Measurements from ENCODE around the gene ENPP3.

DNA sequence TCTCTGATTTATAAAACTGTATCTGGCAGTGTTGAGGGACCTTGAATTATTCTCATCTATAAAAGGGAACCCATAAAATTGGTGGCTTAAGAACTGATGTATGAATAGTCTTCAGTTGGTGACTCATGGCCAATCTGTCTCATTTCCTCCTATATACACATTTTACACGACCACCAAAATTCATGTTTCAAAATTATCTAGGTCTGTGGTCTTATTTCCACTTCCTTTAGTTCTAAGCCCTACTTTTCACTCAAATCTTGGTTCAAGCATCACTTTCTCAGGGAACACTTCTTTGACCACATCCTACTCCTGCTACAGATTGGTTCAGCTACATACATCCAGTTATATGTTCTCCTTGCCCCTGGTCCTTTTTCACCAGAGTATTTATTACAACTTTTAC is 152.1 kb downstream of the ENPP3 start:
- no peak for TF ChIP-seq POLR2A (IDR thresholded peaks at IDR 0.05)
- TF ChIP-seq CTCF (IDR thresholded peaks at IDR 0.05) = no peak
